ENCODE data around the gene SLC5A1. TPM values are rescaled to one million over a fixed set of nuclear protein-coding genes. Genes with fewer than 3 reads are reported as not detected.
"Not testable (repeated sequence)": the region's sequence is repeated elsewhere in the genome, so short reads cannot be mapped to it uniquely, and the experiment has no call there.

Gene SLC5A1
- total RNA-seq, 1 donor from 2014 or later, result not detected

- DNase-seq (ENCODE audit: low read depth in 2 of 2), result peak; percentile 16 to 80
Observed at GRCh38 chr22:32142600-32142999, 99.5 kb downstream of the SLC5A1 start.

- no peak for DNase-seq (ENCODE audit: low read depth in 2 of 2)
Observed at GRCh38 chr22:32144496-32145274, 101.6 kb downstream of the SLC5A1 start.

GRCh38 chr22:32147128-32147527 lies 104.1 kb downstream of the SLC5A1 start:
- not testable (repeated sequence) for DNase-seq (ENCODE audit: low read depth in 2 of 2)

GRCh38 chr22:32148372-32148771 lies 105.3 kb downstream of the SLC5A1 start:
- DNase-seq (ENCODE audit: low read depth in 2 of 2), result not testable (repeated sequence)

- not testable (repeated sequence) for DNase-seq (ENCODE audit: low read depth in 2 of 2)
Observed at GRCh38 chr22:32150647-32151046, 107.6 kb downstream of the SLC5A1 start.

- not testable (repeated sequence) for DNase-seq (ENCODE audit: low read depth in 2 of 2)
Observed at GRCh38 chr22:32151641-32152040, 108.6 kb downstream of the SLC5A1 start.

- not testable (repeated sequence) for DNase-seq (ENCODE audit: low read depth in 2 of 2)
Observed at GRCh38 chr22:32154727-32155126, 111.7 kb downstream of the SLC5A1 start.

- DNase-seq (ENCODE audit: low read depth in 2 of 2), result not testable (repeated sequence)
Observed at GRCh38 chr22:32157632-32158031, 114.6 kb downstream of the SLC5A1 start.

- no peak for DNase-seq (ENCODE audit: low read depth in 2 of 2)
Observed at GRCh38 chr22:32158712-32159533, 115.9 kb downstream of the SLC5A1 start, which contains the start of gene C22orf42. Gene C22orf42, minus strand, starts transcription at chr22:32159303. Its CDS starts 88 bp downstream, at chr22:32159215.

GRCh38 chr22:32160411-32160810 lies 117.3 kb downstream of the SLC5A1 start:
- DNase-seq (ENCODE audit: low read depth in 2 of 2), result not testable (repeated sequence)

Other genes starting within 250 kb of the SLC5A1 start
- gene YWHAH, start 98.7 kb upstream of the SLC5A1 start, total RNA-seq, result 89.6 and 103 TPM in 2 replicates
- not detected in 2 replicates for gene C22orf42, start 116.0 kb downstream of the SLC5A1 start, total RNA-seq
- not detected in 2 replicates for gene RFPL2, start 161.8 kb downstream of the SLC5A1 start, total RNA-seq
- 0.79 and 1.3 TPM in 2 replicates for gene SLC5A4, start 212.1 kb downstream of the SLC5A1 start, total RNA-seq

Data from lung microvascular endothelial cell (primary cell).